Right lobe of liver (tissue), 4 donors: ENCODE data around the gene SKP1.

Experiments used
- POLR2A ChIP-seq: fragments of 450-650 bp; IDR thresholded peaks from one replicate; pipeline ENCODE4 v1.6.1; 2017; ENCODE audit warnings: antibody characterized with exemption, mild to moderate bottlenecking
- TF ChIP-seq, protein P1 (sequence below), 4 donors: fragments of 200-600 bp in 3 of 4; fragments of 450-650 bp in 1 of 4; IDR thresholded peaks; one replicate each; pipeline versions ENCODE4 v1.5.1 to v1.8.0; 2016 to 2022; ENCODE audit warnings: antibody characterized with exemption in 4 of 4, mild to moderate bottlenecking in 2 of 4
- donor health status: DM: no; HTN: no; CAD: no.
- donor health status: DM: no; HTN: no; CAD: no.
- donor health status: DM: no; HTN: yes; CAD: no.

DNA sequence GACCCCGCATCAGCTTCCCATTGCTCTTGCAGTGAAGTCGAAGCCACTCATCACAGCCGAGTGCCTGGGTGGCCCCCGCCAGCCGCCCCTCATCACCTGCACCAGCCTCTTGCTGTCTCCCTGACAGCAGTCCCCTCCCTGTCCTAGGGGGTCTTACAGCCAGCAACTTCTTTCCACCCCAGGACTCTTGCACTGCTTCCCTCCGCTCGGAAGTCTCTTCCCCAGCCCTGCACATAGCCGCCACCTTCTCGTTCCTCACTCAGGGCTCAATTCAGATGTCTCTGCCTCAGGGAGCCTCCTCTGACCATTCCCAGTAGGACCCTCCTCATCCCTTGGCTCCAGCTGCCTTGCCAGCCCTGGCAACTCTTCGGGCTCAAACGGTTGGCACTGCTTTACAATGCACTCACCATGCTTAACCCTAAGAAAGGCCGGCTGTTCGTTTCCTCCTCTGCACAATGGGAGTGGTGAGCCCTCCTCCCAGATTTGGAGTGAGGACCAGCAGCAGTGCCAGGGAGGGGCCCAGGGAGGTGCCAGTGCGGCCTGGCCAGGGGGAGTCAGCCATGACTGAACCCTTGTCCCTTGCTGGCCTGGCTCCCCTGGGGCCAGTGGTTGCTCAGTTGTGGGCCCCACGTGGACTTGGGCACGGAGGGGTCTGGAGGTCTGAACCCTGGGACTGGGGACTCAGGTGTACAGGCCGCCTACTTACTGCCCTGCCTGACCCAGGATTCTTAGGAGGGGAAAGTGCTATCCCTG lies 56.2 kb downstream of the SKP1 start:
- TF ChIP-seq, protein P1, sequence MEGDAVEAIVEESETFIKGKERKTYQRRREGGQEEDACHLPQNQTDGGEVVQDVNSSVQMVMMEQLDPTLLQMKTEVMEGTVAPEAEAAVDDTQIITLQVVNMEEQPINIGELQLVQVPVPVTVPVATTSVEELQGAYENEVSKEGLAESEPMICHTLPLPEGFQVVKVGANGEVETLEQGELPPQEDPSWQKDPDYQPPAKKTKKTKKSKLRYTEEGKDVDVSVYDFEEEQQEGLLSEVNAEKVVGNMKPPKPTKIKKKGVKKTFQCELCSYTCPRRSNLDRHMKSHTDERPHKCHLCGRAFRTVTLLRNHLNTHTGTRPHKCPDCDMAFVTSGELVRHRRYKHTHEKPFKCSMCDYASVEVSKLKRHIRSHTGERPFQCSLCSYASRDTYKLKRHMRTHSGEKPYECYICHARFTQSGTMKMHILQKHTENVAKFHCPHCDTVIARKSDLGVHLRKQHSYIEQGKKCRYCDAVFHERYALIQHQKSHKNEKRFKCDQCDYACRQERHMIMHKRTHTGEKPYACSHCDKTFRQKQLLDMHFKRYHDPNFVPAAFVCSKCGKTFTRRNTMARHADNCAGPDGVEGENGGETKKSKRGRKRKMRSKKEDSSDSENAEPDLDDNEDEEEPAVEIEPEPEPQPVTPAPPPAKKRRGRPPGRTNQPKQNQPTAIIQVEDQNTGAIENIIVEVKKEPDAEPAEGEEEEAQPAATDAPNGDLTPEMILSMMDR (IDR thresholded peaks at IDR 0.05) = no peak
- TF ChIP-seq POLR2A = no peak
